ENCODE measurements around the gene MTLN. TPM values are rescaled to one million over a fixed set of nuclear protein-coding genes. Genes with fewer than 3 reads are reported as not detected.

Gene MTLN
- total and polyA plus RNA-seq, 9 donors, result 28.6 to 106 (median 52.2) TPM

- peak; percentile 48 for DNase-seq
- peaks cover 4% of the 10 kb centered on the region for H3K36me3 ChIP-seq (ENCODE audit: control insufficient read depth, insufficient read depth, low read length)
- H3K27me3 ChIP-seq (ENCODE audit: control insufficient read depth, insufficient read depth, low read length), result no peaks in the 10 kb centered on the region
- H3K4me3 ChIP-seq (ENCODE audit: low read length), result no peak overlapping the region
- no peak overlapping the region for H3K27ac ChIP-seq (ENCODE audit: low read length)
- WGBS (ENCODE audit: insufficient coverage), result 63% methylated on average over 1 of the region's 2 CpGs
- H3K4me1 ChIP-seq (ENCODE audit: control insufficient read depth, insufficient read depth, low read length), result no peaks in the 10 kb centered on the region
- no peaks in the 10 kb centered on the region for H3K9me3 ChIP-seq (replicated peaks; ENCODE audit: control insufficient read depth, low read depth, low read length)
Observed at GRCh38 chr2:110166266-110166665, 46.1 kb downstream of the MTLN start.

Other genes starting within 250 kb of the MTLN start
- 6.3 TPM for gene MALL, start 96.7 kb downstream of the MTLN start, total RNA-seq
- 10 to 100 TPM in 3 of 8 donors, 1 to 10 TPM in 5; 5.6 to 16.1 (median 8.7) TPM for gene MALL, start 96.7 kb downstream of the MTLN start, polyA plus RNA-seq (ENCODE audit: insufficient read depth in 1 of 8, insufficient read length in 8 of 8, low replicate concordance in 1 of 8)
- gene NPHP1, start 7.5 kb downstream of the MTLN start, total RNA-seq, result 6.9 TPM
- 1 to 10 TPM; 4.3 to 9.8 (median 5.5) TPM for gene NPHP1, start 7.5 kb downstream of the MTLN start, polyA plus RNA-seq (ENCODE audit: insufficient read depth in 1 of 8, insufficient read length in 8 of 8, low replicate concordance in 1 of 8)